K562 (cell line): ENCODE results near the gene SPRYD7. TPM values are rescaled to one million over a fixed set of nuclear protein-coding genes. Genes with fewer than 3 reads are reported as not detected.
A peak's percentile ranks its signal among the peaks of the same experiment; 100 is the strongest.

ENCODE experiments used
- ATAC-seq: fragments of 200-7000 bp; cut with Tn5 transposase; 3 replicates; pipeline ENCODE4 v1.9.1; 2020; ENCODE audit warnings: moderate library complexity
- BruUV-seq: library from RNA; stranded (reverse); fragments of 400-500 nt; replicated peaks from 2 replicates; lab custom pipeline; 2021; lab: Mats Ljungman, UMichigan
- CTCF ChIA-PET: fragments of 300-600 bp; formaldehyde crosslinking; extraction: SDS; loops from one replicate; lab custom pipeline; 2021; ENCODE audit warnings: low intra/inter-chr PET ratio; lab: Yijun Ruan, JAX
- POLR2A ChIA-PET: fragments of 300-600, 350-650 bp; sonication (Branson Sonifier 250); formaldehyde crosslinking; extraction: SDS; loops from one replicate; lab custom pipeline; 2021; ENCODE audit warnings: antibody characterized with exemption, inconsistent platforms; lab: Yijun Ruan, JAX
- DNase-seq, 4 experiments: peaks; one replicate each; pipeline versions ENCODE4 v3.0.0 to v3.0.0-alpha.2; 2011 to 2018; ENCODE audit warnings: low spot score in 3 of 4, mixed read lengths in 3 of 4; ENCODE audit errors: extremely low read depth in 1 of 4
- FAIRE-seq: peaks from 2 replicates; lab custom pipeline; 2011; peaks lifted over from hg19 to GRCh38; lab: Jason Lieb, UNC
- H2AFZ ChIP-seq: 2 replicates; pipeline ENCODE4 v1.6.0; 2011; ENCODE audit warnings: low read depth, low read length, control low read depth, inconsistent platforms
- H3K27ac ChIP-seq: fragments of 200-600 bp; 3 replicates; pipeline ENCODE4 v1.8.0; 2011; ENCODE audit warnings: low read depth, mild to moderate bottlenecking, control low read depth, inconsistent platforms, low read length, moderate library complexity, mixed read lengths; ENCODE audit errors: extremely low read depth
- H3K27me3 ChIP-seq, 2 experiments: fragments of 300-600 bp in 1 of 2; 2 replicates in 1 of 2; 3 replicates in 1 of 2; pipeline versions ENCODE4 v1.6.0 to v1.8.0; 2011; ENCODE audit warnings: inconsistent platforms in 2 of 2, low read length in 2 of 2, mild to moderate bottlenecking in 1 of 2, mixed read lengths in 1 of 2, moderate library complexity in 1 of 2; ENCODE audit not compliant: control insufficient read depth in 2 of 2, insufficient read depth in 2 of 2
- H3K36me3 ChIP-seq: fragments of 300-600 bp; 3 replicates; pipeline ENCODE4 v1.8.0; 2011; ENCODE audit warnings: mild to moderate bottlenecking, low read length, inconsistent platforms; ENCODE audit not compliant: control insufficient read depth, insufficient read depth
- H3K4me1 ChIP-seq, 2 experiments: fragments of 200-600 bp in 1 of 2; replicated peaks in 1 of 2; 2 replicates in 1 of 2; 3 replicates in 1 of 2; pipeline versions ENCODE4 v1.5.1 to v1.8.0; 2011; ENCODE audit warnings: inconsistent platforms in 2 of 2, low read length in 2 of 2, mild to moderate bottlenecking in 1 of 2, mixed read lengths in 1 of 2, moderate library complexity in 1 of 2; ENCODE audit not compliant: control insufficient read depth in 2 of 2, insufficient read depth in 2 of 2
- H3K4me2 ChIP-seq: 2 replicates; pipeline ENCODE4 v1.6.1; 2011; ENCODE audit warnings: low read length, control low read depth, inconsistent platforms, mixed read lengths; ENCODE audit not compliant: insufficient read depth
- H3K4me3 ChIP-seq: fragments of 200-600 bp; sonication (generic), shearing (Covaris generic); 2 replicates; pipeline ENCODE4 v1.5.1; 2016; ENCODE audit warnings: control low read depth, inconsistent platforms
- H3K79me2 ChIP-seq: fragments of 200-600 bp; 3 replicates; pipeline ENCODE4 v1.8.0; 2011; ENCODE audit warnings: low read length, inconsistent platforms; ENCODE audit not compliant: control insufficient read depth, insufficient read depth
- H3K9ac ChIP-seq, 2 experiments: 2 replicates each; pipeline versions ENCODE4 v1.6.0 to v1.6.1; 2011; ENCODE audit warnings: low read depth in 2 of 2, low read length in 2 of 2, control low read depth in 1 of 2, inconsistent platforms in 1 of 2, mild to moderate bottlenecking in 1 of 2, mixed read lengths in 1 of 2; ENCODE audit not compliant: insufficient read depth in 1 of 2
- H3K9me1 ChIP-seq: one replicate; pipeline ENCODE4 v1.6.0; 2011; ENCODE audit warnings: inconsistent platforms, mild to moderate bottlenecking, low read length, moderate library complexity; ENCODE audit not compliant: control insufficient read depth, insufficient read depth
- H3K9me3 ChIP-seq: replicated peaks from 2 replicates; pipeline ENCODE4 v1.5.1; 2011; ENCODE audit warnings: low read depth, low read length, inconsistent platforms; ENCODE audit not compliant: control insufficient read depth, insufficient read depth
- H4K20me1 ChIP-seq: replicated peaks from 2 replicates; pipeline ENCODE4 v1.6.1; 2011; ENCODE audit warnings: low read length, inconsistent platforms, mixed read lengths; ENCODE audit not compliant: control insufficient read depth, insufficient read depth
- CEBPG ChIP-seq, 3 experiments: fragments of 200-800 bp in 1 of 3; sonication (Bioruptor generic) in 1 of 3; sonication (generic) in 1 of 3; formaldehyde crosslinking in 1 of 3; IDR thresholded peaks in 2 of 3; conservative IDR thresholded peaks in 1 of 3; 2 replicates each; pipeline versions ENCODE4 v1.6.1 to v1.8.0; 2016 to 2022; ENCODE audit warnings: missing compliant biosample characterization in 2 of 3, missing genetic modification characterization in 2 of 3, mild to moderate bottlenecking in 1 of 3, missing genetic modification reagents in 1 of 3
- NFIX ChIP-seq: fragments of 250-450 bp; sonication (Bioruptor Pico); IDR thresholded peaks from 2 replicates; pipeline ENCODE4 v1.4.0; 2020; ENCODE audit warnings: low read depth, mild to moderate bottlenecking, moderate library complexity
- TARDBP ChIP-seq: fragments of 450-650 bp; IDR thresholded peaks from 2 replicates; pipeline ENCODE4 v1.6.1; 2016
- TCF7 ChIP-seq: sonication (generic); IDR thresholded peaks from 2 replicates; pipeline ENCODE4 v1.6.1; 2016; ENCODE audit warnings: antibody characterized with exemption, borderline replicate concordance
- whole genome bisulfite sequencing: fragments of 100-300 bp; shearing (Covaris generic); methylation state at CpG from one replicate; pipeline ENCODE4 v1.1.6; 2016; ENCODE audit warnings: low coverage, mixed read lengths; ENCODE audit not compliant: insufficient coverage; ENCODE audit errors: missing lambda C conversion rate; 5-methylcytosine and 5-hydroxymethylcytosine counted together
- in situ Hi-C: fragments of 300-500 bp; cut with MboI; formaldehyde crosslinking; loops from 4 replicates; pipeline ENCODE4 v1.15.0; 2018; ENCODE audit warnings: inconsistent platforms, mixed read lengths
- intact Hi-C: fragments of 100-400 bp; cut with micrococcal nuclease; formaldehyde crosslinking; loops from 2 replicates; pipeline ENCODE4 v1.14.2; 2022
- polyA plus RNA-seq, 8 experiments: library from polyadenylated mRNA; depleted of rRNA in 4 of 8; stranded (reverse) in 5 of 8; unstranded in 3 of 8; fragments of >200 nt; fragmentation: Nextera tagmentation in 2 of 8; fragmentation: Illumina TruSeq in 1 of 8; extraction: Ambion mirVana in 2 of 8; extraction: Trizol in 1 of 8; gene quantifications; 2 replicates each; pipeline versions ENCODE4 v1.2.1 to v1.2.3, GENCODE V29; 2011 to 2014; ENCODE audit warnings: inconsistent platforms in 1 of 8, missing spikeins in 1 of 8
- total RNA-seq, 7 experiments: library from RNA; depleted of rRNA in 6 of 7; stranded (reverse); fragments of >200 nt in 6 of 7; fragmentation: Illumina TruSeq in 2 of 7; extraction: Trizol in 2 of 7; gene quantifications; 2 replicates each; pipeline versions ENCODE4 v1.2.1 to v1.2.3, GENCODE V29; 2011 to 2021; ENCODE audit warnings: low replicate concordance in 1 of 7
- TF ChIP-seq, protein P1 (sequence below): sonication (generic); formaldehyde crosslinking; IDR thresholded peaks from 2 replicates; pipeline ENCODE4 v1.8.0; 2022; ENCODE audit warnings: mild to moderate bottlenecking, missing genetic modification reagents
- TF ChIP-seq, protein P2 (sequence below), 2 experiments: fragments of 450-650 bp in 1 of 2; sonication (generic) in 1 of 2; formaldehyde crosslinking in 1 of 2; IDR thresholded peaks in 1 of 2; conservative IDR thresholded peaks in 1 of 2; 2 replicates each; pipeline versions ENCODE4 v1.6.1 to v1.8.1; 2016 to 2023; ENCODE audit warnings: mild to moderate bottlenecking in 2 of 2, moderate library complexity in 2 of 2, inconsistent platforms in 1 of 2, missing genetic modification reagents in 1 of 2

Gene SPRYD7
- total and polyA plus RNA-seq, 9 of the 15 experiments (the other 6 are each of a cell fraction or from before 2014, with no cell fraction given), result 4.3 to 11.0 (median 7.9) TPM

DNA sequence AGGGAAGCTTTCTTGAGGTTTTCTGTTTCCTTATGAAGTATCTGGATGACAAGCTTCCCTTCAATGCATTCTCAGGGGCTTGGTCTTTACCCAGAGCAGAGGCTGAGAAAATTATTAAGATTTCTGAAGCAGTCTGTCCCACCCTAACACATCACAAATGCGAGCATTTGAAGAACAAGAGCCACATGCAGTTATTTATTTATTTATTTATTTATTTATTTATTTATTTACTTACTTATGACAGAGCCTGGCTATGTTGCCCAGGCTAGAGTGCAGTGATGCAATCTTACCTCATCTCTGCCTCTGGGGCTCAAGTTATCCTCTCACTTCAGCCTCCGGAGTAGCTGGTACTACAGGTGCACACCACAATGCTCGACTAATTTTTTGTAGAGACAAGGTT, 38.4 kb downstream of the SPRYD7 start:
- no peak for FAIRE-seq
- Histone ChIP-seq H2AFZ (no peak overlapping the region), H3K4me1 (no peaks in the 10 kb centered on the region), H3K9ac (no peak overlapping the region), H3K9me1 (no peaks in the 10 kb centered on the region), H3K36me3 (no peaks in the 10 kb centered on the region), H3K27ac (no peak overlapping the region), H3K9me3 (no peaks in the 10 kb centered on the region), H3K4me3 (no peak overlapping the region), H3K79me2 (no peaks in the 10 kb centered on the region), H4K20me1 (no peaks in the 10 kb centered on the region), H3K4me2 (no peak overlapping the region), H3K27me3 (no peaks in the 10 kb centered on the region; a peak in 1 of 5 replicates)
- POLR2A ChIA-PET, result no interaction called here
- no TSS peak for BruUV-seq
- TF ChIP-seq TCF7 (no peak), TARDBP (no peak), NFIX (CRISPR knock-in tag) (no peak), CEBPG (CRISPR knock-in tag; IDR thresholded peaks at IDR 0.05) (no peak), CEBPG (tag; conservative IDR thresholded peaks at IDR 0.05 in 1 of 2, IDR thresholded peaks at IDR 0.05 in 1 of 2) (0 out of 4 replicates have a peak, but pooled peaks of 1 of the 2 experiments have one; percentile 24)
- TF ChIP-seq, protein P1, sequence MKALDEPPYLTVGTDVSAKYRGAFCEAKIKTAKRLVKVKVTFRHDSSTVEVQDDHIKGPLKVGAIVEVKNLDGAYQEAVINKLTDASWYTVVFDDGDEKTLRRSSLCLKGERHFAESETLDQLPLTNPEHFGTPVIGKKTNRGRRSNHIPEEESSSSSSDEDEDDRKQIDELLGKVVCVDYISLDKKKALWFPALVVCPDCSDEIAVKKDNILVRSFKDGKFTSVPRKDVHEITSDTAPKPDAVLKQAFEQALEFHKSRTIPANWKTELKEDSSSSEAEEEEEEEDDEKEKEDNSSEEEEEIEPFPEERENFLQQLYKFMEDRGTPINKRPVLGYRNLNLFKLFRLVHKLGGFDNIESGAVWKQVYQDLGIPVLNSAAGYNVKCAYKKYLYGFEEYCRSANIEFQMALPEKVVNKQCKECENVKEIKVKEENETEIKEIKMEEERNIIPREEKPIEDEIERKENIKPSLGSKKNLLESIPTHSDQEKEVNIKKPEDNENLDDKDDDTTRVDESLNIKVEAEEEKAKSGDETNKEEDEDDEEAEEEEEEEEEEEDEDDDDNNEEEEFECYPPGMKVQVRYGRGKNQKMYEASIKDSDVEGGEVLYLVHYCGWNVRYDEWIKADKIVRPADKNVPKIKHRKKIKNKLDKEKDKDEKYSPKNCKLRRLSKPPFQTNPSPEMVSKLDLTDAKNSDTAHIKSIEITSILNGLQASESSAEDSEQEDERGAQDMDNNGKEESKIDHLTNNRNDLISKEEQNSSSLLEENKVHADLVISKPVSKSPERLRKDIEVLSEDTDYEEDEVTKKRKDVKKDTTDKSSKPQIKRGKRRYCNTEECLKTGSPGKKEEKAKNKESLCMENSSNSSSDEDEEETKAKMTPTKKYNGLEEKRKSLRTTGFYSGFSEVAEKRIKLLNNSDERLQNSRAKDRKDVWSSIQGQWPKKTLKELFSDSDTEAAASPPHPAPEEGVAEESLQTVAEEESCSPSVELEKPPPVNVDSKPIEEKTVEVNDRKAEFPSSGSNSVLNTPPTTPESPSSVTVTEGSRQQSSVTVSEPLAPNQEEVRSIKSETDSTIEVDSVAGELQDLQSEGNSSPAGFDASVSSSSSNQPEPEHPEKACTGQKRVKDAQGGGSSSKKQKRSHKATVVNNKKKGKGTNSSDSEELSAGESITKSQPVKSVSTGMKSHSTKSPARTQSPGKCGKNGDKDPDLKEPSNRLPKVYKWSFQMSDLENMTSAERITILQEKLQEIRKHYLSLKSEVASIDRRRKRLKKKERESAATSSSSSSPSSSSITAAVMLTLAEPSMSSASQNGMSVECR (CRISPR knock-in tag), result no peak
- TF ChIP-seq, protein P2, sequence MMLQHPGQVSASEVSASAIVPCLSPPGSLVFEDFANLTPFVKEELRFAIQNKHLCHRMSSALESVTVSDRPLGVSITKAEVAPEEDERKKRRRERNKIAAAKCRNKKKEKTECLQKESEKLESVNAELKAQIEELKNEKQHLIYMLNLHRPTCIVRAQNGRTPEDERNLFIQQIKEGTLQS (IDR thresholded peaks at IDR 0.05), result peak; percentile 29; the same call in 1 of the 2 replicates
- TF ChIP-seq, protein P2 (CRISPR knock-in tag; conservative IDR thresholded peaks at IDR 0.05), result no peak
- 0% methylated on average over 3 of the region's 3 CpGs for WGBS
- CTCF ChIA-PET, result no interaction called here
- intact Hi-C loops, result no loop called here
- ATAC-seq, result no peak
- in situ Hi-C loops, result no loop called here
- no peak for DNase-seq
